Stimulated activated naive CD8-positive, alpha-beta T cell treated with anti-CD3 and anti-CD28 coated beads, Interleukin-15, Interleukin-2, amounts not matched to agents 100 ng/mL and 50 ng/mL, for 24 hours (primary cell): ENCODE data around the gene DCD.

Experiments used
- H3K27ac Mint-ChIP-seq: one replicate; pipeline ENCODE4 v1.8.0; 2021; ENCODE audit warnings: mild to moderate bottlenecking, mixed read lengths
- H3K27me3 Mint-ChIP-seq: one replicate; pipeline ENCODE4 v1.8.0; 2021; ENCODE audit warnings: mixed read lengths
- H3K36me3 Mint-ChIP-seq: one replicate; pipeline ENCODE4 v1.8.0; 2021; ENCODE audit warnings: low read depth, mixed read lengths
- H3K4me1 Mint-ChIP-seq: one replicate; pipeline ENCODE4 v1.8.0; 2021; ENCODE audit warnings: low read depth, mixed read lengths
- H3K4me3 Mint-ChIP-seq: one replicate; pipeline ENCODE4 v1.8.0; 2021; ENCODE audit warnings: mild to moderate bottlenecking, mixed read lengths
- H3K9me3 Mint-ChIP-seq: one replicate; pipeline ENCODE4 v1.8.0; 2021; ENCODE audit warnings: mixed read lengths

Gene DCD

GRCh38 chr12:54605138-54605970, 42.8 kb downstream of the DCD start:
- Mint-ChIP-seq H3K4me3 (no peak overlapping the region), H3K27ac (no peak overlapping the region), H3K27me3 (no peaks in the 10 kb centered on the region)

GRCh38 chr12:54604436-54604835, 43.7 kb downstream of the DCD start:
- Mint-ChIP-seq H3K4me3 (no peak overlapping the region), H3K4me1 (peaks cover 4% of the 10 kb centered on the region), H3K36me3 (no peaks in the 10 kb centered on the region), H3K27ac (no peak overlapping the region), H3K9me3 (no peaks in the 10 kb centered on the region), H3K27me3 (no peaks in the 10 kb centered on the region)

More at GRCh38 chr12:54605138-54605970, 42.8 kb downstream of the DCD start:
- Mint-ChIP-seq H3K4me1 (peaks cover 4% of the 10 kb centered on the region), H3K36me3 (no peaks in the 10 kb centered on the region), H3K9me3 (no peaks in the 10 kb centered on the region)

- Mint-ChIP-seq H3K36me3 (no peaks in the 10 kb centered on the region), H3K4me3 (no peak overlapping the region), H3K9me3 (no peaks in the 10 kb centered on the region), H3K27ac (no peak overlapping the region), H3K27me3 (no peaks in the 10 kb centered on the region), H3K4me1 (peaks cover 4% of the 10 kb centered on the region)
These were observed 44.3 kb downstream of the DCD start for GRCh38 chr12:54603872-54604271.

GRCh38 chr12:54603173-54603814, 44.9 kb downstream of the DCD start:
- Mint-ChIP-seq H3K27ac (no peak overlapping the region), H3K27me3 (no peaks in the 10 kb centered on the region), H3K9me3 (no peaks in the 10 kb centered on the region), H3K4me3 (no peak overlapping the region), H3K36me3 (no peaks in the 10 kb centered on the region), H3K4me1 (peaks cover 4% of the 10 kb centered on the region)

- Mint-ChIP-seq H3K4me3 (no peak overlapping the region), H3K4me1 (peaks cover 4% of the 10 kb centered on the region), H3K27me3 (no peaks in the 10 kb centered on the region), H3K36me3 (no peaks in the 10 kb centered on the region), H3K9me3 (no peaks in the 10 kb centered on the region), H3K27ac (no peak overlapping the region)
These were observed 45.5 kb downstream of the DCD start for GRCh38 chr12:54602661-54603060.

- H3K27ac Mint-ChIP-seq = no peak overlapping the region
- H3K36me3 Mint-ChIP-seq = no peaks in the 10 kb centered on the region
- H3K4me1 Mint-ChIP-seq = peaks cover 4% of the 10 kb centered on the region
- H3K4me3 Mint-ChIP-seq = no peak overlapping the region
- no peaks in the 10 kb centered on the region for H3K9me3 Mint-ChIP-seq
- H3K27me3 Mint-ChIP-seq = peaks cover 4% of the 10 kb centered on the region
These were observed 46.3 kb downstream of the DCD start for GRCh38 chr12:54601841-54602240.

GRCh38 chr12:54598970-54599369, 49.2 kb downstream of the DCD start:
- Mint-ChIP-seq H3K4me3 (no peak overlapping the region), H3K27me3 (peaks cover 9% of the 10 kb centered on the region), H3K4me1 (peaks cover 4% of the 10 kb centered on the region), H3K36me3 (no peaks in the 10 kb centered on the region), H3K27ac (no peak overlapping the region), H3K9me3 (no peaks in the 10 kb centered on the region)

GRCh38 chr12:54596526-54596946, 51.6 kb downstream of the DCD start:
- H3K36me3 Mint-ChIP-seq = no peaks in the 10 kb centered on the region
- no peak overlapping the region for H3K4me3 Mint-ChIP-seq
- peaks cover 9% of the 10 kb centered on the region for H3K27me3 Mint-ChIP-seq
- no peak overlapping the region for H3K27ac Mint-ChIP-seq
- H3K4me1 Mint-ChIP-seq = no peaks in the 10 kb centered on the region
- no peaks in the 10 kb centered on the region for H3K9me3 Mint-ChIP-seq

- Mint-ChIP-seq H3K27me3 (peaks cover 18% of the 10 kb centered on the region), H3K4me1 (no peaks in the 10 kb centered on the region), H3K27ac (no peak overlapping the region), H3K36me3 (no peaks in the 10 kb centered on the region), H3K9me3 (no peaks in the 10 kb centered on the region), H3K4me3 (no peak overlapping the region)
These were observed 52.7 kb downstream of the DCD start for GRCh38 chr12:54595471-54595870.
